HG02884 (cell line): Measurements from ENCODE around the gene SNX19.

ENCODE experiments used
- ATAC-seq: cut with Tn5 transposase; IDR thresholded peaks from one replicate; pipeline ENCODE4 v1.9.1; 2021; ENCODE audit warnings: mild to moderate bottlenecking, moderate library complexity; ENCODE audit not compliant: unreplicated experiment

The SNX19 gene

GRCh38 chr11:130906616-130907015 lies 9.7 kb downstream of the SNX19 start:
- ATAC-seq, result no peak

- no peak for ATAC-seq
Measured at GRCh38 chr11:130905512-130905911, 10.8 kb downstream of the SNX19 start.

- ATAC-seq, result no peak
Measured at GRCh38 chr11:130904380-130904779, 11.9 kb downstream of the SNX19 start.

- no peak for ATAC-seq
Measured at GRCh38 chr11:130902380-130902779, 13.9 kb downstream of the SNX19 start.

- ATAC-seq, result no peak
Measured at GRCh38 chr11:130899106-130899505, 17.2 kb downstream of the SNX19 start.

GRCh38 chr11:130897262-130898182 lies 18.8 kb downstream of the SNX19 start:
- ATAC-seq, result no peak

GRCh38 chr11:130894322-130895025 lies 21.8 kb downstream of the SNX19 start:
- peak; percentile 94 for ATAC-seq

- ATAC-seq, result no peak
Measured at GRCh38 chr11:130892861-130893260, 23.4 kb downstream of the SNX19 start.

- ATAC-seq, result no peak
Measured at GRCh38 chr11:130891326-130891725, 25.0 kb downstream of the SNX19 start.

- no peak for ATAC-seq
Measured at GRCh38 chr11:130890039-130890745, 26.1 kb downstream of the SNX19 start.

GRCh38 chr11:130888790-130889189 lies 27.5 kb downstream of the SNX19 start:
- ATAC-seq, result no peak

GRCh38 chr11:130886704-130887103 lies 29.6 kb downstream of the SNX19 start:
- no peak for ATAC-seq

GRCh38 chr11:130882138-130882551 lies 34.1 kb downstream of the SNX19 start:
- peak; percentile 66 for ATAC-seq

- ATAC-seq, result peak; percentile 50
Measured at GRCh38 chr11:130881475-130882137, 34.7 kb downstream of the SNX19 start.

- no peak for ATAC-seq
Measured at GRCh38 chr11:130879836-130880235, 36.4 kb downstream of the SNX19 start.

GRCh38 chr11:130876931-130877915 lies 39.1 kb downstream of the SNX19 start:
- ATAC-seq, result no peak

GRCh38 chr11:130876100-130876499 lies 40.2 kb downstream of the SNX19 start:
- no peak for ATAC-seq

GRCh38 chr11:130874955-130875531 lies 41.2 kb downstream of the SNX19 start:
- ATAC-seq, result no peak

GRCh38 chr11:130874396-130874795 lies 41.9 kb downstream of the SNX19 start:
- ATAC-seq, result no peak
